Testis (tissue), 2 donors: Measurements from ENCODE around the gene SSBP2.

Experiments
- CTCF ChIP-seq, 3 experiments: fragments of 450-650 bp in 2 of 3; fragments of 200-600 bp in 1 of 3; sonication (generic) in 1 of 3; IDR thresholded peaks; one replicate each; pipeline ENCODE4 v1.5.1; 2016 to 2019; ENCODE audit warnings: antibody characterized with exemption in 3 of 3, mild to moderate bottlenecking in 2 of 3, moderate library complexity in 1 of 3
- POLR2A ChIP-seq: fragments of 450-650 bp; IDR thresholded peaks from one replicate; pipeline ENCODE4 v1.6.1; 2017; ENCODE audit warnings: antibody characterized with exemption, mild to moderate bottlenecking, moderate library complexity

- TF ChIP-seq CTCF (IDR thresholded peaks at IDR 0.05) (peak in 1 of 3 experiments; percentile 25), POLR2A (no peak)
Observed at GRCh38 chr5:81513982-81514381, 236.9 kb downstream of the SSBP2 start.
